Measurements from ENCODE around the gene ZNF69. TPM values are rescaled to one million over a fixed set of nuclear protein-coding genes. Genes with fewer than 3 reads are reported as not detected.

Gene ZNF69
- total and polyA plus RNA-seq, 2 of the 13 experiments (the other 11 are each of a cell fraction or from before 2014, with no cell fraction given): 9.6 to 21.0 TPM

DNA sequence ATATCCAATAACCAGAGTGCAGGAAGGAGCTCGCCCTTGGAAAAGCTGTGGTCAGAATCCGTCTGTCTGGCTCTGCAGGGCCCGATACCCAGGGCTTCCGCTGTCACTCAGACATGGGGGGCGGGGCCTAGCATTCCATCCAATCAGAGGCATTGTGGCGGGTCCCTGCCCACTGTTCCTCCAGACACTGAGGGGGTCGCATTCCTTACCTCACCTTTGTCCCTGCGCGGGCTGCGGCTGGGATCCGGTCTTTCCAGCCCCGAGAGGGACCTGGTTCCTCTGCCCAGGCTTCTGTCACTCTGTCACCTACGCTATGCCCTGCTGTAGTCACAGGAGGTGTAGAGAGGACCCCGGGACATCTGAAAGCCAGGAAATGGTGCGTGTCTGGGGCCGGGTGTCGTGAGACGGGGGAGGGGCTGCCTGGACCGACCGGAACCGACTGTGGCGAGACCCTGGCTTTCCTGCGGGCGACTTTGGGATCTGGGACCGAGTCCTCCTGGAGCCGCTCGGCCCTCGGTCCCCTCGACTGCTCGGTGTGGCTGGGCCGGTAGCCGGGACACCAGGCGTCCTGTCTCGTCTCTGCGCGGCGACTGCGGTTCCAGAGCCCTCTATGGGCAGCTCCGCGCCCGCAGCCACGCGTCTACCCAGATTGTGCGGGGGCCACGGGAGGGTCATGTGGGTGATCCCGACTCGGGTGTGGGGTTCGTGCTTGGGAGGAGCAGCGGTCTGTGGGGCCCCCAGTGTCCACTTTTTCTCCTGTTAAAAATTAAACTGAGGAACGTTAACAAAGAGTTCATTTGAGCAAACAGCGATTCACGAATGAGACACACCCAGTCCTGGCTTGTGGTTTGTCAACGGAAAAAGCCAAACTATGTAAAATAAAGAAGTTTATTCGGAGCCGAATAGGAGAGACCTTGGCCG lies at the start of gene ZNF69 (continued):
- TF ChIP-seq NFAT5 (CRISPR knock-in tag; IDR thresholded peaks at IDR 0.05) (peak; percentile 74; the same call in 1 of the 2 replicates), ZNF841 (CRISPR knock-in tag; IDR thresholded peaks at IDR 0.05; ENCODE audit: borderline replicate concordance) (no peak; the same call in 1 of the 2 replicates), KDM2A (CRISPR knock-in tag; IDR thresholded peaks at IDR 0.05; ENCODE audit: borderline replicate concordance, low read depth) (peak; percentile 76), ZNF234 (CRISPR knock-in tag; conservative IDR thresholded peaks at IDR 0.05) (0 out of 2 replicates have a peak, but pooled peaks have one; percentile 39), NKX3-1 (CRISPR knock-in tag; IDR thresholded peaks at IDR 0.05) (peak; percentile 58; the same call in 1 of the 2 replicates), CREBL2 (CRISPR knock-in tag; IDR thresholded peaks at IDR 0.05; ENCODE audit: borderline replicate concordance) (peak; percentile 30; the same call in 1 of the 2 replicates), ZMYM4 (CRISPR knock-in tag; IDR thresholded peaks at IDR 0.05) (peak; percentile 63), ZNF607 (CRISPR knock-in tag; IDR thresholded peaks at IDR 0.05; ENCODE audit: borderline replicate concordance) (no peak), ZNF468 (CRISPR knock-in tag; IDR thresholded peaks at IDR 0.05) (peak; percentile 88; the same call in 1 of the 2 replicates), ZNF704 (CRISPR knock-in tag; IDR thresholded peaks at IDR 0.05; ENCODE audit: borderline replicate concordance) (peak; percentile 81; the same call in 1 of the 2 replicates), ZNF264 (CRISPR knock-in tag; IDR thresholded peaks at IDR 0.05) (no peak), ISL2 (CRISPR knock-in tag; IDR thresholded peaks at IDR 0.05) (0 out of 2 replicates have a peak, but pooled peaks have one; percentile 8)
- TF ChIP-seq, protein P1, sequence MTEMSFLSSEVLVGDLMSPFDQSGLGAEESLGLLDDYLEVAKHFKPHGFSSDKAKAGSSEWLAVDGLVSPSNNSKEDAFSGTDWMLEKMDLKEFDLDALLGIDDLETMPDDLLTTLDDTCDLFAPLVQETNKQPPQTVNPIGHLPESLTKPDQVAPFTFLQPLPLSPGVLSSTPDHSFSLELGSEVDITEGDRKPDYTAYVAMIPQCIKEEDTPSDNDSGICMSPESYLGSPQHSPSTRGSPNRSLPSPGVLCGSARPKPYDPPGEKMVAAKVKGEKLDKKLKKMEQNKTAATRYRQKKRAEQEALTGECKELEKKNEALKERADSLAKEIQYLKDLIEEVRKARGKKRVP (CRISPR knock-in tag; IDR thresholded peaks at IDR 0.05): peak in 1 of 2 experiments; percentile 36; a peak in 1 of 4 replicates
- TF ChIP-seq, protein P2, sequence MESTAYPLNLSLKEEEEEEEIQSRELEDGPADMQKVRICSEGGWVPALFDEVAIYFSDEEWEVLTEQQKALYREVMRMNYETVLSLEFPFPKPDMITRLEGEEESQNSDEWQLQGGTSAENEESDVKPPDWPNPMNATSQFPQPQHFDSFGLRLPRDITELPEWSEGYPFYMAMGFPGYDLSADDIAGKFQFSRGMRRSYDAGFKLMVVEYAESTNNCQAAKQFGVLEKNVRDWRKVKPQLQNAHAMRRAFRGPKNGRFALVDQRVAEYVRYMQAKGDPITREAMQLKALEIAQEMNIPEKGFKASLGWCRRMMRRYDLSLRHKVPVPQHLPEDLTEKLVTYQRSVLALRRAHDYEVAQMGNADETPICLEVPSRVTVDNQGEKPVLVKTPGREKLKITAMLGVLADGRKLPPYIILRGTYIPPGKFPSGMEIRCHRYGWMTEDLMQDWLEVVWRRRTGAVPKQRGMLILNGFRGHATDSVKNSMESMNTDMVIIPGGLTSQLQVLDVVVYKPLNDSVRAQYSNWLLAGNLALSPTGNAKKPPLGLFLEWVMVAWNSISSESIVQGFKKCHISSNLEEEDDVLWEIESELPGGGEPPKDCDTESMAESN (CRISPR knock-in tag; conservative IDR thresholded peaks at IDR 0.05): peak; percentile 71
- TF ChIP-seq, protein P3, sequence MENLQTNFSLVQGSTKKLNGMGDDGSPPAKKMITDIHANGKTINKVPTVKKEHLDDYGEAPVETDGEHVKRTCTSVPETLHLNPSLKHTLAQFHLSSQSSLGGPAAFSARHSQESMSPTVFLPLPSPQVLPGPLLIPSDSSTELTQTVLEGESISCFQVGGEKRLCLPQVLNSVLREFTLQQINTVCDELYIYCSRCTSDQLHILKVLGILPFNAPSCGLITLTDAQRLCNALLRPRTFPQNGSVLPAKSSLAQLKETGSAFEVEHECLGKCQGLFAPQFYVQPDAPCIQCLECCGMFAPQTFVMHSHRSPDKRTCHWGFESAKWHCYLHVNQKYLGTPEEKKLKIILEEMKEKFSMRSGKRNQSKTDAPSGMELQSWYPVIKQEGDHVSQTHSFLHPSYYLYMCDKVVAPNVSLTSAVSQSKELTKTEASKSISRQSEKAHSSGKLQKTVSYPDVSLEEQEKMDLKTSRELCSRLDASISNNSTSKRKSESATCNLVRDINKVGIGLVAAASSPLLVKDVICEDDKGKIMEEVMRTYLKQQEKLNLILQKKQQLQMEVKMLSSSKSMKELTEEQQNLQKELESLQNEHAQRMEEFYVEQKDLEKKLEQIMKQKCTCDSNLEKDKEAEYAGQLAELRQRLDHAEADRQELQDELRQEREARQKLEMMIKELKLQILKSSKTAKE (CRISPR knock-in tag; IDR thresholded peaks at IDR 0.05; ENCODE audit: borderline replicate concordance): peak; percentile 77; the same call in 1 of the 2 replicates
